Neural cell (in vitro differentiated cells): ENCODE measurements around the gene CLINT1.

Source experiments
- CTCF ChIP-seq: fragments of 450-650 bp; IDR thresholded peaks from 2 replicates; pipeline ENCODE4 v1.5.1; 2014; ENCODE audit warnings: antibody characterized with exemption, mild to moderate bottlenecking, moderate library complexity; ENCODE audit not compliant: poor library complexity, severe bottlenecking
- EP300 ChIP-seq: fragments of 450-650 bp; conservative IDR thresholded peaks from 2 replicates; pipeline ENCODE4 v1.6.1; 2014; ENCODE audit warnings: antibody characterized with exemption, mild to moderate bottlenecking, moderate library complexity; ENCODE audit not compliant: poor library complexity, severe bottlenecking
- EZH2 ChIP-seq: fragments of 200-600, 300-800 bp; shearing (Covaris generic), sonication (generic); IDR thresholded peaks from 2 replicates; pipeline ENCODE4 v1.6.1; 2014; ENCODE audit warnings: antibody characterized with exemption, low read length, borderline replicate concordance, mild to moderate bottlenecking; ENCODE audit not compliant: insufficient read depth, poor library complexity, severe bottlenecking
- MXI1 ChIP-seq: fragments of 450-650 bp; conservative IDR thresholded peaks from 2 replicates; pipeline ENCODE4 v1.6.1; 2014; ENCODE audit warnings: antibody characterized with exemption, mild to moderate bottlenecking; ENCODE audit not compliant: poor library complexity, severe bottlenecking
- POLR2AphosphoS5 ChIP-seq: IDR thresholded peaks from 2 replicates; pipeline ENCODE4 v1.6.1; 2012
- RAD21 ChIP-seq: fragments of 450-650 bp; conservative IDR thresholded peaks from 2 replicates; pipeline ENCODE4 v1.6.1; 2014; ENCODE audit warnings: antibody characterized with exemption, mild to moderate bottlenecking, moderate library complexity
- SMC3 ChIP-seq: fragments of 450-650 bp; conservative IDR thresholded peaks from 2 replicates; pipeline ENCODE4 v1.6.1; 2014; ENCODE audit warnings: antibody characterized with exemption, mild to moderate bottlenecking, moderate library complexity; ENCODE audit not compliant: poor library complexity

GRCh38 chr5:157855404-157855994 lies 3.4 kb downstream of the CLINT1 start:
- TF ChIP-seq EP300 (no peak), CTCF (peak; percentile 61), RAD21 (peak; percentile 62), EZH2 (no peak), SMC3 (peak; percentile 67), POLR2AphosphoS5 (no peak), MXI1 (no peak)
